Activated CD4-positive, alpha-beta T cell treated with anti-CD3 and anti-CD28 coated beads, Interleukin-2, amount 10 ng/mL, durations not matched to agents 24 days and 14 days (primary cell): Measurements from ENCODE around the gene PNPLA2. TPM values are rescaled to one million over a fixed set of nuclear protein-coding genes. Genes with fewer than 3 reads are reported as not detected.

ENCODE experiments used
- DNase-seq: peaks from one replicate; pipeline ENCODE4 v3.0.0; 2022
- H3K27ac Mint-ChIP-seq: one replicate; pipeline ENCODE4 v1.8.0; 2022; ENCODE audit warnings: mild to moderate bottlenecking, mixed read lengths
- H3K27me3 Mint-ChIP-seq: one replicate; pipeline ENCODE4 v1.8.0; 2022; ENCODE audit warnings: mixed read lengths
- H3K36me3 Mint-ChIP-seq: one replicate; pipeline ENCODE4 v1.8.0; 2022; ENCODE audit warnings: low read depth, mild to moderate bottlenecking, mixed read lengths
- H3K4me1 Mint-ChIP-seq: one replicate; pipeline ENCODE4 v1.8.0; 2021; ENCODE audit warnings: mixed read lengths
- H3K4me3 Mint-ChIP-seq: one replicate; pipeline ENCODE4 v1.8.0; 2022; ENCODE audit warnings: mild to moderate bottlenecking, moderate library complexity, mixed read lengths
- H3K9me3 Mint-ChIP-seq: one replicate; pipeline ENCODE4 v1.8.0; 2021; ENCODE audit warnings: mixed read lengths
- intact Hi-C: fragments of 100-400 bp; cut with micrococcal nuclease; formaldehyde crosslinking; loops from one replicate; pipeline ENCODE4 v1.15.1; 2023
- total RNA-seq: library from RNA; stranded (reverse); gene quantifications from 2 replicates; pipeline ENCODE4 v1.2.3, GENCODE V29; 2022

Gene PNPLA2
- total RNA-seq, 1 donor from 2014 or later = 56.4 TPM

- H3K36me3 Mint-ChIP-seq = peaks cover 10% of the 10 kb centered on the region
- no peak for DNase-seq
- intact Hi-C loops = loop anchor here (1.0 kb wide), 1 partner anchor 14 kb away; the partner anchor contains the start of gene GATD1
- no peaks in the 10 kb centered on the region for H3K9me3 Mint-ChIP-seq
- no peak overlapping the region for H3K27ac Mint-ChIP-seq
- H3K4me3 Mint-ChIP-seq = no peak overlapping the region
- H3K27me3 Mint-ChIP-seq = no peaks in the 10 kb centered on the region
- H3K4me1 Mint-ChIP-seq = peaks cover 4% of the 10 kb centered on the region
Measured at GRCh38 chr11:790721-791564, 27.8 kb upstream of the PNPLA2 start.

- no peak overlapping the region for H3K4me3 Mint-ChIP-seq
- H3K9me3 Mint-ChIP-seq = no peaks in the 10 kb centered on the region
- H3K36me3 Mint-ChIP-seq = peaks cover 13% of the 10 kb centered on the region
- intact Hi-C loops = no loop called here
- peaks cover 9% of the 10 kb centered on the region for H3K4me1 Mint-ChIP-seq
- no peak overlapping the region for H3K27ac Mint-ChIP-seq
- DNase-seq = no peak
- no peaks in the 10 kb centered on the region for H3K27me3 Mint-ChIP-seq
Measured at GRCh38 chr11:791658-792534, 26.8 kb upstream of the PNPLA2 start.

GRCh38 chr11:792535-792821 lies 26.2 kb upstream of the PNPLA2 start:
- H3K27ac Mint-ChIP-seq = no peak overlapping the region
- no peaks in the 10 kb centered on the region for H3K9me3 Mint-ChIP-seq
- H3K4me3 Mint-ChIP-seq = no peak overlapping the region
- H3K4me1 Mint-ChIP-seq = peaks cover 11% of the 10 kb centered on the region
- intact Hi-C loops = no loop called here
- no peaks in the 10 kb centered on the region for H3K27me3 Mint-ChIP-seq
- H3K36me3 Mint-ChIP-seq = peaks cover 13% of the 10 kb centered on the region
- no peak for DNase-seq

GRCh38 chr11:792873-793272 lies 25.8 kb upstream of the PNPLA2 start:
- Mint-ChIP-seq H3K9me3 (no peaks in the 10 kb centered on the region), H3K4me1 (peaks cover 9% of the 10 kb centered on the region), H3K27me3 (no peaks in the 10 kb centered on the region), H3K36me3 (peaks cover 13% of the 10 kb centered on the region), H3K27ac (no peak overlapping the region), H3K4me3 (no peak overlapping the region)
- intact Hi-C loops = no loop called here
- no peak for DNase-seq

GRCh38 chr11:793556-793955 lies 25.2 kb upstream of the PNPLA2 start:
- peaks cover 13% of the 10 kb centered on the region for H3K36me3 Mint-ChIP-seq
- H3K27ac Mint-ChIP-seq = no peak overlapping the region
- intact Hi-C loops = no loop called here

GRCh38 chr11:794013-794765 lies 24.5 kb upstream of the PNPLA2 start:
- DNase-seq = no peak
- H3K27ac Mint-ChIP-seq = no peak overlapping the region
- intact Hi-C loops = no loop called here
- H3K36me3 Mint-ChIP-seq = peaks cover 13% of the 10 kb centered on the region
- peaks cover 9% of the 10 kb centered on the region for H3K4me1 Mint-ChIP-seq
- H3K4me3 Mint-ChIP-seq = peak overlapping the region; percentile 59
- H3K9me3 Mint-ChIP-seq = no peaks in the 10 kb centered on the region
- no peaks in the 10 kb centered on the region for H3K27me3 Mint-ChIP-seq

More at GRCh38 chr11:793556-793955, 25.2 kb upstream of the PNPLA2 start:
- Mint-ChIP-seq H3K4me1 (peaks cover 9% of the 10 kb centered on the region), H3K4me3 (peak overlapping the region; percentile 59), H3K9me3 (no peaks in the 10 kb centered on the region), H3K27me3 (no peaks in the 10 kb centered on the region)
- no peak for DNase-seq

- Mint-ChIP-seq H3K4me1 (peaks cover 7% of the 10 kb centered on the region), H3K4me3 (peak overlapping the region; percentile 68), H3K9me3 (no peaks in the 10 kb centered on the region), H3K36me3 (peaks cover 15% of the 10 kb centered on the region), H3K27ac (no peak overlapping the region), H3K27me3 (no peaks in the 10 kb centered on the region)
- intact Hi-C loops = loop anchor here (5.0 kb wide), 3 partner anchors 98 to 288 kb away; partner anchors contain the start of genes DEAF1, PHRF1, RNH1 and TMEM80
- no peak for DNase-seq
Measured at GRCh38 chr11:794766-795633, 23.7 kb upstream of the PNPLA2 start.

GRCh38 chr11:795634-796564 lies 22.8 kb upstream of the PNPLA2 start:
- Mint-ChIP-seq H3K27me3 (no peaks in the 10 kb centered on the region), H3K27ac (peak overlapping the region; percentile 80), H3K4me1 (peaks cover 7% of the 10 kb centered on the region), H3K9me3 (no peaks in the 10 kb centered on the region), H3K4me3 (peak overlapping the region; percentile 91), H3K36me3 (peaks cover 16% of the 10 kb centered on the region)
- peak; percentile 93 for DNase-seq
- intact Hi-C loops = loop anchor here (1.0 to 5.0 kb wide), 7 partner anchors 9 to 289 kb away; partner anchors contain the start of genes DEAF1, GATD1, PHRF1 and PIDD1

- intact Hi-C loops = loop anchor here (1.0 to 5.0 kb wide), 7 partner anchors 9 to 289 kb away; partner anchors contain the start of genes DEAF1, GATD1, PHRF1 and PIDD1
- no peaks in the 10 kb centered on the region for H3K9me3 Mint-ChIP-seq
- H3K4me1 Mint-ChIP-seq = peaks cover 7% of the 10 kb centered on the region
- no peaks in the 10 kb centered on the region for H3K27me3 Mint-ChIP-seq
- peak overlapping the region; percentile 91 for H3K4me3 Mint-ChIP-seq
- H3K27ac Mint-ChIP-seq = peak overlapping the region; percentile 87
- peaks cover 18% of the 10 kb centered on the region for H3K36me3 Mint-ChIP-seq
- DNase-seq = no peak
Measured at GRCh38 chr11:796565-797295, 22.0 kb upstream of the PNPLA2 start.

- Mint-ChIP-seq H3K4me3 (peak overlapping the region; percentile 91), H3K9me3 (no peaks in the 10 kb centered on the region), H3K27me3 (no peaks in the 10 kb centered on the region), H3K36me3 (peaks cover 16% of the 10 kb centered on the region), H3K27ac (peak overlapping the region; percentile 87), H3K4me1 (peaks cover 7% of the 10 kb centered on the region)
- intact Hi-C loops = loop anchor here (2.0 to 5.0 kb wide), 5 partner anchors 21 to 290 kb away; partner anchors contain the start of genes DEAF1, GATD1, PHRF1 and RNH1
- peak; percentile 92 for DNase-seq
Measured at GRCh38 chr11:797296-798092, 21.2 kb upstream of the PNPLA2 start.
